HepG2 (cell line): Measurements from ENCODE around the gene DUT. TPM values are rescaled to one million over a fixed set of nuclear protein-coding genes. Genes with fewer than 3 reads are reported as not detected.

ENCODE experiments used
- ATAC-seq: fragments of 200-7000 bp; cut with Tn5 transposase; 3 replicates; pipeline ENCODE4 v1.9.1; 2020; ENCODE audit warnings: mild to moderate bottlenecking, moderate library complexity
- BruUV-seq: library from RNA; stranded (reverse); fragments of 400-500 nt; replicated peaks from 2 replicates; lab custom pipeline; 2021; lab: Mats Ljungman, UMichigan
- CTCF ChIA-PET: fragments of 300-600 bp; formaldehyde crosslinking; extraction: SDS; loops from one replicate; lab custom pipeline; 2021; ENCODE audit warnings: low total read pairs, inconsistent platforms, low intra/inter-chr PET ratio; lab: Yijun Ruan, JAX
- POLR2A ChIA-PET: fragments of 350-600 bp; sonication (Branson Sonifier 250); formaldehyde crosslinking; loops from one replicate; lab custom pipeline; 2020; ENCODE audit warnings: antibody characterized with exemption, inconsistent platforms; lab: Yijun Ruan, JAX
- DNase-seq: peaks from one replicate; pipeline ENCODE4 v3.0.0-alpha.2; 2015; ENCODE audit warnings: low spot score
- FAIRE-seq: peaks from 3 replicates; lab custom pipeline; 2011; peaks lifted over from hg19 to GRCh38; lab: Jason Lieb, UNC
- H2AFZ ChIP-seq: one replicate; pipeline ENCODE4 v1.6.1; 2011; ENCODE audit warnings: low read length, inconsistent platforms
- H3K27ac ChIP-seq: fragments of 300-600 bp; 3 replicates; pipeline ENCODE4 v1.8.0; 2011; ENCODE audit warnings: mixed run types, mild to moderate bottlenecking, mixed read lengths, low read length, inconsistent platforms; ENCODE audit not compliant: insufficient read depth; ENCODE audit errors: extremely low read length
- H3K27me3 ChIP-seq, 2 experiments: fragments of 200-600 bp in 1 of 2; 2 replicates in 1 of 2; 3 replicates in 1 of 2; pipeline versions ENCODE4 v1.6.0 to v1.8.0; 2011; ENCODE audit warnings: low read length in 2 of 2, mild to moderate bottlenecking in 2 of 2, moderate library complexity in 2 of 2, inconsistent platforms in 1 of 2; ENCODE audit not compliant: insufficient read depth in 2 of 2, control insufficient read depth in 1 of 2
- H3K36me3 ChIP-seq, 2 experiments: fragments of 200-600 bp in 1 of 2; replicated peaks in 1 of 2; 2 replicates in 1 of 2; 3 replicates in 1 of 2; pipeline versions ENCODE4 v1.5.1 to v1.8.0; 2011; ENCODE audit warnings: low read length in 2 of 2, inconsistent platforms in 1 of 2; ENCODE audit not compliant: insufficient read depth in 2 of 2, control insufficient read depth in 1 of 2
- H3K4me1 ChIP-seq: 2 replicates; pipeline ENCODE4 v1.5.1; 2012; ENCODE audit warnings: low read length, inconsistent platforms; ENCODE audit not compliant: insufficient read depth
- H3K4me2 ChIP-seq: 2 replicates; pipeline ENCODE4 v1.6.0; 2011; ENCODE audit warnings: low read depth, low read length, inconsistent platforms
- H3K4me3 ChIP-seq, 3 experiments: fragments of 200-600 bp in 1 of 3; sonication (generic), shearing (Covaris generic) in 1 of 3; replicated peaks in 1 of 3; 2 replicates each; pipeline ENCODE4 v1.5.1; 2011 to 2016; ENCODE audit warnings: low read length in 3 of 3, inconsistent platforms in 2 of 3, low read depth in 2 of 3, mild to moderate bottlenecking in 2 of 3, control low read depth in 1 of 3, mixed read lengths in 1 of 3; ENCODE audit not compliant: insufficient read depth in 1 of 3
- H3K79me2 ChIP-seq: one replicate; pipeline ENCODE4 v1.6.1; 2011; ENCODE audit warnings: low read length, inconsistent platforms; ENCODE audit not compliant: insufficient read depth
- H3K9ac ChIP-seq: 2 replicates; pipeline ENCODE4 v1.6.0; 2011; ENCODE audit warnings: mild to moderate bottlenecking, low read depth, low read length, inconsistent platforms; ENCODE audit not compliant: insufficient read depth
- H3K9me3 ChIP-seq: 2 replicates; pipeline ENCODE4 v1.5.1; 2012; ENCODE audit warnings: mild to moderate bottlenecking, low read length
- H4K20me1 ChIP-seq: 2 replicates; pipeline ENCODE4 v1.6.0; 2011; ENCODE audit warnings: inconsistent platforms, mild to moderate bottlenecking, low read length, moderate library complexity; ENCODE audit not compliant: insufficient read depth
- PITX1 ChIP-seq: sonication (generic); formaldehyde crosslinking; IDR thresholded peaks from 2 replicates; pipeline ENCODE4 v1.5.1; 2020; ENCODE audit warnings: mild to moderate bottlenecking, missing genetic modification reagents
- TCF7 ChIP-seq: sonication (generic); IDR thresholded peaks from 2 replicates; pipeline ENCODE4 v1.6.1; 2016; ENCODE audit warnings: antibody characterized with exemption, low read depth
- TCF7L2 ChIP-seq: IDR thresholded peaks from 2 replicates; pipeline ENCODE4 v1.6.1; 2011; ENCODE audit warnings: mild to moderate bottlenecking, low read depth, low read length, moderate library complexity
- ZBTB34 ChIP-seq: sonication (generic); formaldehyde crosslinking; IDR thresholded peaks from 2 replicates; pipeline ENCODE4 v1.8.0; 2022; ENCODE audit warnings: mild to moderate bottlenecking, missing genetic modification reagents
- ZIK1 ChIP-seq: sonication (generic); formaldehyde crosslinking; IDR thresholded peaks from 2 replicates; pipeline ENCODE4 v1.5.0; 2020; ENCODE audit warnings: mild to moderate bottlenecking, low read depth, missing genetic modification reagents, borderline replicate concordance
- WGBS: methylation state at CpG from one replicate; pipeline ENCODE4 v1.1.6; 2017; ENCODE audit warnings: low lambda C conversion rate; 5-methylcytosine and 5-hydroxymethylcytosine counted together
- in situ Hi-C: cut with HindIII; loops from 2 replicates; pipeline ENCODE4 v1.10.0; 2017; ENCODE audit warnings: low pct_unique_long_range_greater_than_20kb; ENCODE audit not compliant: extremely low pct_ligation_motif_present
- intact Hi-C: fragments of 100-400 bp; cut with micrococcal nuclease; formaldehyde crosslinking; loops from one replicate; pipeline ENCODE4 v1.10.0; 2022; ENCODE audit not compliant: unreplicated experiment
- polyA plus RNA-seq, 8 experiments: library from polyadenylated mRNA; depleted of rRNA in 3 of 8; stranded (reverse) in 7 of 8; unstranded in 1 of 8; fragments of >200 nt; fragmentation: Illumina TruSeq in 4 of 8; extraction: Trizol in 4 of 8; gene quantifications; 2 replicates each; pipeline versions ENCODE4 v1.2.1 to v1.2.3, GENCODE V29; 2011 to 2016; ENCODE audit warnings: low read depth in 4 of 8, missing spikeins in 1 of 8, mixed read lengths in 1 of 8; ENCODE audit not compliant: insufficient read depth in 1 of 8
- total RNA-seq, 5 experiments: library from RNA; depleted of rRNA; stranded (reverse); fragments of >200 nt; fragmentation: Illumina TruSeq; extraction: Trizol; gene quantifications; 2 replicates each; pipeline ENCODE4 v1.2.3, GENCODE V29; 2016; ENCODE audit warnings: low read depth in 1 of 5

The DUT gene
- total and polyA plus RNA-seq, 2 of the 13 experiments (the other 11 are each of a cell fraction or from before 2014, with no cell fraction given): 36.7 to 131 TPM

DNA sequence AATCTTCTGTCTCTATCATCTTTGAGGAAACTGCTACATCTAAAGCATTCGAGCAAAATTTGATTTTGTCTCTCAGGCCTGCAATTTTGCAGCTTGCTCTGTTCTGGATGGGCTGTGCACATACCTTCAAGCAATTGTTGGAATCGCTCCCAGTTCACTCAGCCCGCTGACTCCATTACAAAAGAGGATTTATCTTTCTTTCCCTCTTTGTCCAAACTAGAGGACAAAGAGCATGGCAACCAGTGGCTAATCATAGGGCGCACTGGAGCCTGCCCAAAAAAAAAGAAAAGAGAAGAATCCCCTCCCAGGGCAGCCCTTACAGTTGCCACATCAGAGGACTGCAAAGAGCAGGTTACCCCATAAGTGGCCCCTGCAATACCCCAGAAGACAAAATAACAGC is 49.0 kb upstream of the DUT start:
- ChIA-PET POLR2A (no interaction called here), CTCF (no interaction called here)
- intact Hi-C loops: no loop called here
- no peak for DNase-seq
- in situ Hi-C loops: loop anchor here (10.0 to 25.0 kb wide), 2 partner anchors 167 to 1095 kb away; no protein-coding TSS in a partner anchor
- TF ChIP-seq PITX1: no peak
- no peak for TF ChIP-seq ZIK1
- no peaks in the 10 kb centered on the region for H4K20me1 ChIP-seq
- no peaks in the 10 kb centered on the region for H3K36me3 ChIP-seq
- no peak overlapping the region for H3K9ac ChIP-seq
- H3K27me3 ChIP-seq: no peaks in the 10 kb centered on the region
- no peaks in the 10 kb centered on the region for H3K4me1 ChIP-seq
- no TSS peak for BruUV-seq
- H3K4me2 ChIP-seq: no peak overlapping the region
- no peaks in the 10 kb centered on the region for H3K79me2 ChIP-seq
- H2AFZ ChIP-seq: no peak overlapping the region
- ATAC-seq: no peak
- FAIRE-seq: no peak
- WGBS: 2% methylated on average over 4 of the region's 4 CpGs
- no peak overlapping the region for H3K4me3 ChIP-seq
- H3K27ac ChIP-seq: no peak overlapping the region
- H3K9me3 ChIP-seq: no peaks in the 10 kb centered on the region

DNA sequence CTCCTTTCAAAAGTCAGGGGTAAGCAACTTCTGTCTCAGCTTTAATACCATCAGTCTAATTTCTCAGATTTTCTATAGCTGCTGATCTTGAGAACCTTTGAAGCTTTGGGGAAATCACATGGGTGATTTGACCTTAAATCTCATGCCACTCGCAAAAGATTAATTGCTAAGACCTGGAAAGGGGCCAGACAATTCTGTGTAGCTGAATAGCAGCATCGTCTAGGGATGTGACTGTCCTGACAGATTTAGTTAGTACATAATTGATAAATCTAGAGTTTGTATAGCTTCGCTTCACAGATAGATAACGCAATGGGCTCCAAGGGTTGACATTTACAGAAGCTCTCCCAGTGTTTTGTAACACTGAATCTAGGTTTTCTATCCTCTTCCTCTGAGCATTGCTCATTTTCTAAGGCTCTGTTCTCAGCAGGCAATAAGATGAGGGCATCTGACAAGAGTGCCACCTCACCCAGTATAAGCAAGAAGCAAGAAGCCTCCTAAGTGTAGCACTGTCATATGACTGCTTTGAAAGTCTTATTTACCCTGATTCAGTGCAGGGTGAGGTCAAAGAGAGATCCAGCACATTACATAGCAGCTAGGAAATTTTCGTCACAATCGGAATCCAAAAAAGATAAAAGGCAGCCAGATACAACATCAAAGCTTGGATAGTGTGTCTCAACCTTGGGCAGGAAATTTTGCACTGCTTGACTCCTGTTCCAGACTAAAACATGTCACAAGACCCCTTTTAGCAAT is 47.7 kb upstream of the DUT start:
- BruUV-seq: no TSS peak
- Histone ChIP-seq H3K27ac (no peak overlapping the region), H3K4me2 (no peak overlapping the region), H2AFZ (no peak overlapping the region), H3K4me1 (no peaks in the 10 kb centered on the region), H3K27me3 (no peaks in the 10 kb centered on the region), H4K20me1 (no peaks in the 10 kb centered on the region), H3K79me2 (no peaks in the 10 kb centered on the region), H3K36me3 (no peaks in the 10 kb centered on the region), H3K9ac (no peak overlapping the region), H3K9me3 (no peaks in the 10 kb centered on the region), H3K4me3 (no peak overlapping the region)
- POLR2A ChIA-PET: no interaction called here
- TF ChIP-seq TCF7: 0 out of 2 replicates have a peak, but pooled peaks have one; percentile 8
- no peak for TF ChIP-seq ZBTB34
- TF ChIP-seq TCF7L2: 0 out of 2 replicates have a peak, but pooled peaks have one; percentile 29
- no peak for FAIRE-seq
- ATAC-seq: no peak
- CTCF ChIA-PET: no interaction called here
- WGBS: 12% methylated on average over 6 of the region's 6 CpGs
- peak; percentile 33 for DNase-seq
- in situ Hi-C loops (loop anchor here (10.0 to 25.0 kb wide), 2 partner anchors 169 to 1096 kb away; no protein-coding TSS in a partner anchor), intact Hi-C loops (no loop called here)
